ENCODE measurements around the gene PTTG1IP2.
"Not testable (repeated sequence)": the region's sequence is repeated elsewhere in the genome, so short reads cannot be mapped to it uniquely, and the experiment has no call there.

PTTG1IP2 gene

DNA sequence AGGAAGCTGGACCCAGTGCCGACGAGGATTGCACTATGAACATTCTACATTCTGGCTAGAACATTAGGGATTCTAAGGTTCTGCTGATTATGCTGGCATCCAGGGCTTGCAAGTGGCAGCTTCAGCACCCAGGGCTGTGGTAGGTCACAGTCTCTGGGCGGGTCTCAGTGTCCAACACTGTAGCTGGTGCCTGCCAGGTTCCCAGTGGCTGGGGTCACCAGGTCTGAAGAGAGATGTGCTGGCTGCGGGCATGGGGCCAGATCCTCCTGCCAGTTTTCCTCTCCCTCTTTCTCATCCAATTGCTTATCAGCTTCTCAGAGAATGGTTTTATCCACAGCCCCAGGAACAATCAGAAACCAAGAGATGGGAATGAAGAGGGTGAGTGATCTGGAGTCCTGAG is at the start of gene PTTG1IP2:
Gene PTTG1IP2 (plus strand): TSS at position 86 of the 400 bp plus-strand sequence. CDS start 148 bp downstream, at position 234.
- no peak for DNase-seq

- no peak for DNase-seq
Measured at GRCh38 chr7:90421651-90422050, 47.8 kb upstream of the PTTG1IP2 start.

DNA sequence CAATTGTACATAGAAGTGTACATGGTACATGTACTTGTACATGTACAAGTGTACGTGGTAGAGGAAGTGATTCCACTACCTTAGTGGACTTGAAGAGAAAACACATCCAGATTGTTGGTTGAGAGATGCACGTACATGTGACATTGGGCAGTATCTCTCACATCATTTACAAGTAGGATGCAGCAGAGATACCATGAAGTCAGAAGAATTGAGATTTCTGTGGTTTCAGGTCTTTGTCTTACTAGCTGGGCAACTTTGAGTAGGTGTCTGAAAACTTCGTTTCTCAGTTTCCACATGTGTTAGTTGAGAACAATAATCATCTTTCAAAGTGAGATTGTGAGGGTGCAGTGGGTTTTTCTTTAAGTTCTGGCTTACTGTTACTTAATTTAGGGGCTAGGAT is 44.7 kb upstream of the PTTG1IP2 start:
- no peak for DNase-seq

DNA sequence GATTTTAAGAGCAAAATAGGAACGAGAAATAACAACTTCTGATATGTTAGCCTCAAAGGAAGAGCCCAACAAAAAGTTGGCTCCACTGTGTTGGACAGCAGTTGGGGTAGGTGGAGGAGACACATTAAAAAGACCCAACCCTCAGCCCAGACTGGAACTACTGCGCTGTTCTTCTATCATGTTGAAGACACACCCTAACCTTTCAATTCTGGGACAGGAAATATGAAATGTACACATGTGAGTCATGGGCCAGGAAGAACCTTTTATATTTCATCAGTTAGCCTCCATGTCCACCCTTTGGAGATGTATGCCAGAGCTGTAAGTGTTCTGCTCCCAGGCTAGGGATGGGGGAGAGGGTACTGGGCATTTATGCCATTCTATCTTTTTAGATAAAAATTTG is 44.1 kb upstream of the PTTG1IP2 start:
- no peak for DNase-seq

DNA sequence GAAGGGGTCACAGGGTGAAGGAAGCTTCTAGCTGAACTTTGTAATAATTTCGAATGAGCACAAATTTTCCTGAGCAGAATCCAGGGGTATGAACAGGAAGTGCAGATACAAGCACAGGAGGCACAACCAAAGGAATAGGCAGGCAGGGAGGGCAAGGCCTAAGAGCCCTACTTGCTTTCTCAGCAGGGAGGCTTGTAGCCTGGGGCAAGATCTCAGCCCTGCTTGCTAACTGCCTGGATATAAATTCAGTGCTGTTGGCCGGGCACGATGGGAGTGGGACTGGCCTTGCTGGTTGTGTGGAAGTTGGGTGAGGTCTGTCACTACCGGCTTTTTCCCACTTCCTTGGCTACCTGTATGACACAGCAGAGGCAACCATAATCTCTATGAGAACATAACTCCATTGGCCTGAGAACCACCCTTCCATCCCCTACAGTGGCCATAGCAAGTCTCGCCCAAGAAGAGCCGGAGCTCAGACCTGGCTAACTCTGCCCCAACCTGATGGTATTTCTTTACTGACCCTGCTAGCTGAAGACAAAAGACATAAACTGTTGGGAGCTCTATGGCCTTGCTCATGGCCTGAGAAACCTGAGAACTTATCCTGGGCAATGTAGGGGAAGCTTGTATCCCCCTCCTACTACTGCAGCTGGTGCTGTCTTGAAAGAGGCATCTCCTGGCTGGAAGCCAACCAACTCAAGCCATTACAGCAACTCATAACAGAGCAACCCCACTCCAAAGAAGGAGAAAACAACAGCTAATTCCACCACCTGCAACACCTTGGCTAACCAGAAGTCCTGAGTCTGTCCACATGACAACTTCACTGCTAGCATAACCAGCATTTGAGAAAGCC is 38.6 kb upstream of the PTTG1IP2 start:
- no peak for DNase-seq

- DNase-seq: no peak
Measured at GRCh38 chr7:90432752-90433151, 36.7 kb upstream of the PTTG1IP2 start.

DNA sequence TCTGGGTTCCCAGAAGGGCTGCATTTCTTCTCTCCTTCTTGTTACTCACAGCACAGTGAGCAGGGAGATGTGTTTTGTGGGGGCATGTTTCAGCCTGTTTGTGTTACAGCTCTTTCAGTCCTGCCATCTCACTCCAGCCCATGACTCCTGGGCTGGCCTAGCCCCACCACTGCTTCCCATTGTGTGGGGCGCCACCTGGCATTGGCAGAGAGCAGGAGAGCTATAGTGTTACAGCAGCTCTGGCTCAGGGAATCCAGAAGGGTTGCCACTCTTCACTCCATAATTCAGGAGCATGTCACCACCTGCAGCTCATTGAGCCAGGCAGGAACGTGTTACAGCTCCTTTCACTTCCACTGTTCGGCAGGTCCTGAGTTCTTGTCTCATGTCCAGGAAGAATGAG is 36.2 kb upstream of the PTTG1IP2 start:
- DNase-seq: no peak

GRCh38 chr7:90445633-90446032 is 23.8 kb upstream of the PTTG1IP2 start:
- DNase-seq: no peak

GRCh38 chr7:90446137-90446899 is 23.1 kb upstream of the PTTG1IP2 start:
- DNase-seq: no peak

DNA sequence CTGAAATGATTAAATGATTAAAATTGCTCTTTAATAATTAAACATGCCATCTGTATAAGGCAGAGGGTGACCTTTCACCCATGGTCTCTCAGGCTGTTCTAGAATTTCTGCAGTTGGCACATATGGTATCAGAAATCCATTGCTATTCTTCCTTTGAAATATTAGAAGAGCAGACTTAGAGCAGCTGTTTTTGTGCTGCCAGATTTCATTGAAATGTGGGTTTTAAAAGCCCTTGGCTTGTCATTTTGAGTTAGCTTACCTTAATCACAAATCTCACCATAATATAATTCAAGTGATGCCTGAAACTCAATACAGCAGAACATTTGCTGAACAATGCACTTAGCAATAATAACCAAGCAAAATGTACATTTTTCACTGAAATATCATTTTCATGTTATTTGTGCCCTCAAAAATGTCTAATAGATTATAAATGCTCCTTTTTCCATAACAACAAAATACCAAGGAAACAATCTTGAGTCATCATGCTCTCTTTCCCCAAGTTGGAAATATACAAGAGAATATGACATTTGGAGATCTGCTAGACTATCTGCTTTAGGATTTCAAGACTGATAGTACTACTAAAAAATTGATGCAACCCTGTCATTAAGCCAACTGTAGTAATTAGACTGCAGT is 16.1 kb upstream of the PTTG1IP2 start:
- no peak for DNase-seq

DNA sequence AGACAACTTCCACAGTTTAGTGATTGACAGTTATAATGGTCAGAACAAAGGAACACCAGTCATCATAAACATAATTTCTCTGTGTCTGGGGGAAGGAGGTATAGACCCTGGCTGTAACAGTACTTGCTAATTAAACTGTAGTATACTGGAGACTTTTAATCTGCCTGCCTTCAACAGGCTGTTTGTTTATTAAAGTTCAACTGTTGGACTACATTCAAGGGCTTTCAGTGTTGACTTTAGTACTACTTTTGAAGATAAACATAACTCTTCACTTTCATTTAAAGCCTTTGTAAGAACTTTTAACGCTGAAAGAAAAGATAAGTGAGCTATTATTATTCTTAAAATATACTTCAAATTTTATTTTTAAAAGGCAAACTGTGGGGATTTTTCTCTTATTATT is 15.5 kb upstream of the PTTG1IP2 start:
- DNase-seq: no peak

GRCh38 chr7:90455163-90456030 is 14.0 kb upstream of the PTTG1IP2 start:
- peak; percentile 51 for DNase-seq

GRCh38 chr7:90458104-90458503 is 11.3 kb upstream of the PTTG1IP2 start:
- DNase-seq: no peak

DNA sequence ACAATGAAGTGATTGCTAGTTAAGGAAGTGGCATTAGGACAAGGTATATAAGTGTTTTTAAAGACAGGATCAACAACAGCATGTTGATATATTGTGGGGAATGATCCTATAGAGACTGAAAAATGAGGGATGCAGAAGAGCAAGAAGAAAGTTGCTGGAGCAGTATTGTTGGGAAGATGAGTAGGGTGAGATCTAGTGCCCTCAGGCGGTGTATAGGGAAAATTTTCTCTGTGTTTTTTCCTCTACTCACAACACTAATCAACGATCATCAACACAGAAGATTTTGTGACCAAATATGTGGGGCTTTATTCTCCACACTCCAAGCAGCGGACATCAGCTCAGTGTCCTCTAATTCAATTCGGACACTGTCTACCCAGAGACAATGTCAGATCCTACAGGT is 9.6 kb upstream of the PTTG1IP2 start:
- no peak for DNase-seq

DNA sequence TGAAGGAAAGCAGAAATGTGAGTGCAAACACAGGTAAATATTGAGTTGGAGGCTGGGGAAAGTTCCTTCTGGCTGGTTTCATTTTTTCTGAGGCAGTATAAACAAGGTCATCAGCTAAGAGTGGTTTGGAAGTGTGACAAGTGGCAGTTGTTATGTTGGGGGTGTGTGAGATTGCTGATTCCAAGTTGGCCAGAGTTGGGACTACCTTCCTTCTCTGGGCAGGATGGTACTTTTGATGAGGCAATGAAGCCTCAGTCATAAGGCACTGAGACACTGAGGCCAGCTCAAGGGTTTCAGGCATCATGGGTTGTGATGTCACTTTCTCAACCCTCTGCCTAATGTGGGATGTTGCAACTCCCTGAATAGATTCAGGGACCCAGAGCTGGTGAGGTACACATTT is 8.2 kb upstream of the PTTG1IP2 start:
- no peak for DNase-seq

GRCh38 chr7:90463151-90463628 is 6.2 kb upstream of the PTTG1IP2 start:
- DNase-seq: not testable (repeated sequence)

DNA sequence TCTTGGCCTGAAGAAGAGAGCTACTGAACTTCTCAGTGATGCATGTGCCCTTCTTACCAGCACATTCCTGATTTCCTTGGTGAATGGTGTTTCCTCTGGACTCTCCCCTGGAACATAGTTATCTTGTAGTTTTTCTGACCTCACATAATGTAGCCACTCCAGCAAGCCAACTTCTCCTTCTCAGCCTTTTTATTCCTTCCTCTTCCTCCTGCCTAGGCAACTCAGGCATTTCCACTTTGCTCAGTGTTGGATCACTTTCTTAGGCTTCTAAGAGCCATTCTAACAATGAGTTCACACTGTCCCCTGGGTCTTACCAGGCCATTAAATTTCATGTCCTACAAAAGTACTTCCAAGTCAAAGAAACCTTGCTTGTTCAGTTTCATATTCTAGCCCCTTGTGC is 3.6 kb upstream of the PTTG1IP2 start:
- no peak for DNase-seq

GRCh38 chr7:90472805-90473540 is 3.5 kb downstream of the PTTG1IP2 start:
- DNase-seq: no peak

DNA sequence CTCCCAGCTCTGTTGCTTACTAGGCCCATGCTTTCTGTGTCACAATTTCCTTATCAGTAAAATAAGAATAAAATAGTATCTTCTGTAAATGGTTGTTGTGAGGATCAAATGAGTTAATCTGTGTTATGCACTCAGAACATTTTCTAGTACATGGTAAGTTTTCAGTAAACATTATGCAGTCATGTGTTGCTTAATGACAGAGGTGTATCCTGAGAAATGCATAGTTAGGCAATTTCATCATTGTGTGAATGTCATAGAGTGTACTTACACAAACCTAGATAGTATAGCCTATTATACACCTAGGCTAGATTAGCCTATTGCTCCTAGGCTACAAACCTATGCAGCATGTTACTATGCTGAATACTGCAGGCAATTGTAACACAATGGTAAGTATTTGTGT is 4.4 kb downstream of the PTTG1IP2 start:
- DNase-seq: no peak

DNA sequence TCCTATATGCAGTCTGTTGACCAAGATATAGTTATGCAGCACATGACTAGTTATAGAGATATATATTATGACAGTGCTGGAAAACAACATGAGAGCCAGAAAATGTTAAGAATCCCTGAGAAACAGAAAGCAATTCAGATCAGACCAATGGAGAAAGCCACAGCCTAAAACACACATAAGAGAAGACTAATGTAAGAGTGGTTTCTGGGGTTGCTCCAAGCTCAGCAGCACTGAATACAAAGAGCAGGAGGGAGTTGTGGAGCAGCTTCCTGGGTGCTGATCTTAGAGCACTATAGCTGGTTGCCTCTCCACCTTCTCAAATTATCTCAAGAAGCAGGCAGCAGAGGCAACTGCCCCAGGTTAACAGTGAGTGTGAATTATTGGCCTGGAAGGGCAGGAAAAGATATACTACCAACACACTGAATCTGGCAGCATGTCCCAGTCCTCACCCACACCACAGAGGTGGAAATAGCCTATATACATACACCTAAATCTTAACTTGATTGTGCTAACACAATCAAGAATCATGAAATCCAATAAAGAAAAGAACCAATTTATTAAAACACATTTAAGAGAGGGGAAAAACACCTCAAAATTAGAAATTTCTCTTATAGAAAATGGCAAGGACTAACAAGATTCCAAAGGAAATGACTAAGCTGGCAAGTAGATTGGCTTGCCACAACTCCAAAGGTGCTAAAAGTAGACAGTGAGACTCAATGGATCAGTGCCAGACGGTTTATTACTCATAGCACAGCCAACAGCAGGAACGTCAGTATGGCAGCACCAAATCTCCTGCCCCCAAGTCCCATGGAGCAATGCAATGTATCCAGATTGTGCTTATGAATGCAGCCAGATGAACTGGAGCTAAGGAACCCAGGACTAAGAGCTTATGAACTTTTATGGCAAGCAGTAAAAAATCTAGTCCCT is 5.1 kb downstream of the PTTG1IP2 start:
- DNase-seq: no peak

- no peak for DNase-seq
Measured at GRCh38 chr7:90483251-90483650, 13.8 kb downstream of the PTTG1IP2 start.
